SH-SY5Y (cell line): ENCODE measurements around the gene PDE4B.

Experiments
- GATA2 ChIP-seq: IDR thresholded peaks from 2 replicates; pipeline ENCODE4 v1.6.1; 2011; ENCODE audit warnings: mild to moderate bottlenecking, low read depth, low read length
- GATA3 ChIP-seq: IDR thresholded peaks from 2 replicates; pipeline ENCODE4 v1.6.1; 2011; ENCODE audit warnings: low read depth, mild to moderate bottlenecking, low read length, moderate library complexity

GRCh38 chr1:66119148-66119547 is 326.5 kb downstream of the PDE4B start:
- TF ChIP-seq GATA3 (no peak), GATA2 (no peak)
